WTC11 (cell line): Measurements from ENCODE around the gene NTN3. TPM values are rescaled to one million over a fixed set of nuclear protein-coding genes. Genes with fewer than 3 reads are reported as not detected.

Experiments used
- ATAC-seq: fragments of 200-7000 bp; cut with Tn5 transposase; 2 replicates; pipeline ENCODE4 v1.10.0; 2021; ENCODE audit warnings: mild to moderate bottlenecking, moderate library complexity
- CTCF ChIA-PET: fragments of 300-600 bp; sonication (Branson Sonifier 250); formaldehyde crosslinking; loops from one replicate; lab custom pipeline; 2021; ENCODE audit warnings: antibody characterized with exemption; lab: Charles Lee
- POLR2A ChIA-PET: fragments of 350-600 bp; sonication (Branson Sonifier 250); formaldehyde crosslinking; loops from one replicate; lab custom pipeline; 2021; ENCODE audit warnings: antibody characterized with exemption; lab: Charles Lee
- DNase-seq: peaks from one replicate; pipeline ENCODE4 v3.0.0; 2021; ENCODE audit warnings: low spot score
- H3K27ac Mint-ChIP-seq: 2 replicates; pipeline ENCODE4 v1.8.0; 2021; ENCODE audit warnings: mixed read lengths
- H3K27me3 Mint-ChIP-seq: 2 replicates; pipeline ENCODE4 v1.8.0; 2021; ENCODE audit warnings: low read depth, mild to moderate bottlenecking, moderate library complexity, mixed read lengths
- H3K36me3 Mint-ChIP-seq: 2 replicates; pipeline ENCODE4 v1.8.0; 2021; ENCODE audit warnings: mixed read lengths
- H3K4me1 Mint-ChIP-seq: 2 replicates; pipeline ENCODE4 v1.8.0; 2022; ENCODE audit warnings: mixed read lengths
- H3K4me3 Mint-ChIP-seq: 2 replicates; pipeline ENCODE4 v1.8.0; 2021; ENCODE audit warnings: mild to moderate bottlenecking, moderate library complexity, mixed read lengths
- H3K9me3 Mint-ChIP-seq: 2 replicates; pipeline ENCODE4 v1.8.0; 2021; ENCODE audit warnings: mixed read lengths
- CREB1 ChIP-seq: sonication (generic); formaldehyde crosslinking; IDR thresholded peaks from 2 replicates; pipeline ENCODE4 v1.8.0; 2023; ENCODE audit warnings: mild to moderate bottlenecking, missing genetic modification reagents
- ETV6 ChIP-seq: sonication (generic); formaldehyde crosslinking; IDR thresholded peaks from 2 replicates; pipeline ENCODE4 v1.8.1; 2022; ENCODE audit warnings: mild to moderate bottlenecking, missing genetic modification reagents
- GTF2I ChIP-seq: fragments of 250-450 bp; sonication (Bioruptor Pico); conservative IDR thresholded peaks from 2 replicates; pipeline ENCODE4 v1.4.0; 2021; ENCODE audit warnings: mild to moderate bottlenecking
- JUN ChIP-seq: sonication (generic); formaldehyde crosslinking; IDR thresholded peaks from 2 replicates; pipeline ENCODE4 v1.8.0; 2023; ENCODE audit warnings: mild to moderate bottlenecking, missing genetic modification reagents
- MXD4 ChIP-seq: fragments of 250-450 bp; sonication (Bioruptor Pico); IDR thresholded peaks from 2 replicates; pipeline ENCODE4 v1.8.0; 2021; ENCODE audit warnings: mild to moderate bottlenecking, moderate library complexity, borderline replicate concordance
- MYBL2 ChIP-seq: sonication (generic); formaldehyde crosslinking; IDR thresholded peaks from 2 replicates; pipeline ENCODE4 v1.8.1; 2023; ENCODE audit warnings: mild to moderate bottlenecking, moderate library complexity, missing genetic modification reagents
- NR3C1 ChIP-seq: sonication (generic); formaldehyde crosslinking; conservative IDR thresholded peaks from 2 replicates; pipeline ENCODE4 v1.8.1; 2023; ENCODE audit warnings: low read depth, mild to moderate bottlenecking, missing genetic modification reagents
- SMAD4 ChIP-seq: sonication (generic); formaldehyde crosslinking; IDR thresholded peaks from 2 replicates; pipeline ENCODE4 v1.8.0; 2022; ENCODE audit warnings: mild to moderate bottlenecking, missing genetic modification reagents
- TP53 ChIP-seq: sonication (generic); formaldehyde crosslinking; IDR thresholded peaks from 2 replicates; pipeline ENCODE4 v1.8.1; 2023; ENCODE audit warnings: mild to moderate bottlenecking, missing genetic modification reagents
- ZNF317 ChIP-seq: sonication (generic); formaldehyde crosslinking; IDR thresholded peaks from 2 replicates; pipeline ENCODE4 v1.8.1; 2023; ENCODE audit warnings: low read depth, mild to moderate bottlenecking, moderate library complexity, missing genetic modification reagents, borderline replicate concordance
- ZNF416 ChIP-seq: fragments of 250-450 bp; sonication (Bioruptor Pico); IDR thresholded peaks from 2 replicates; pipeline ENCODE4 v1.9.0; 2021; ENCODE audit warnings: mild to moderate bottlenecking, inconsistent platforms
- total RNA-seq: library from RNA; stranded (reverse); gene quantifications from 3 replicates; pipeline ENCODE4 v1.2.3, GENCODE V29; 2021
- TF ChIP-seq, protein P1 (sequence below): sonication (generic); formaldehyde crosslinking; conservative IDR thresholded peaks from 2 replicates; pipeline ENCODE4 v1.8.1; 2023; ENCODE audit warnings: mild to moderate bottlenecking, low read depth, missing genetic modification reagents, moderate library complexity
- TF ChIP-seq, protein P2 (sequence below): sonication (generic); formaldehyde crosslinking; IDR thresholded peaks from 2 replicates; pipeline ENCODE4 v1.8.1; 2023; ENCODE audit warnings: mild to moderate bottlenecking, missing genetic modification reagents
- TF ChIP-seq, protein P3 (sequence below): sonication (generic); formaldehyde crosslinking; IDR thresholded peaks from 2 replicates; pipeline ENCODE4 v1.8.0; 2022; ENCODE audit warnings: mild to moderate bottlenecking, missing genetic modification reagents
- TF ChIP-seq, protein P4 (sequence below): fragments of 250-450 bp; sonication (Bioruptor Pico); IDR thresholded peaks from 2 replicates; pipeline ENCODE4 v1.9.0; 2021; ENCODE audit warnings: mild to moderate bottlenecking
- TF ChIP-seq, protein P5 (sequence below): sonication (generic); formaldehyde crosslinking; IDR thresholded peaks from 2 replicates; pipeline ENCODE4 v1.8.1; 2023; ENCODE audit warnings: mild to moderate bottlenecking, missing genetic modification reagents, moderate library complexity
- TF ChIP-seq, protein P6 (sequence below): sonication (generic); formaldehyde crosslinking; IDR thresholded peaks from 2 replicates; pipeline ENCODE4 v1.8.1; 2022; ENCODE audit warnings: low read depth, mild to moderate bottlenecking, moderate library complexity, missing genetic modification reagents, borderline replicate concordance
- TF ChIP-seq, protein P7 (sequence below): fragments of 250-450 bp; sonication (Bioruptor Pico); IDR thresholded peaks from 2 replicates; pipeline ENCODE4 v1.9.0; 2021; ENCODE audit warnings: mild to moderate bottlenecking
- TF ChIP-seq, protein P8 (sequence below): sonication (generic); formaldehyde crosslinking; IDR thresholded peaks from 2 replicates; pipeline ENCODE4 v1.8.0; 2023; ENCODE audit warnings: missing genetic modification reagents

Gene NTN3
- total RNA-seq, 1 experiment from 2014 or later = 0.92 TPM

DNA sequence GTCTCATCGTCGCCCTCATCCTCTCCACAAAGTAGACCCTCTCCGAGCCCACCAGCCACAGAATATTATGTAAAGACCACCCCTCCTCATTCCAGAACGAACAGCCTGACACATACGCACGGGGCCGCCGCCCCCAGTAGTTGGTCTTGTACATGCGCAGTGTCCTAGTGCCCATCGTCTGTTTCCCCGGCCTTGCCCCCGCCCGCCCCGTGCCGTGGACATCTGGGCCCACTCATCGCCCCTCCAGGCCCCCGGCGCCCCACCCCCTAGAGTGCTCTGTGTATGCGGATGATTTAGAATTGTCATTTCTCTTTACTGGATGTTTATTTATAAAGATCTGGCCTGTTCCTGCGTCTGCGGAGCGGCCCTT is 48.6 kb downstream of the NTN3 start (continued):
- TF ChIP-seq, protein P1, sequence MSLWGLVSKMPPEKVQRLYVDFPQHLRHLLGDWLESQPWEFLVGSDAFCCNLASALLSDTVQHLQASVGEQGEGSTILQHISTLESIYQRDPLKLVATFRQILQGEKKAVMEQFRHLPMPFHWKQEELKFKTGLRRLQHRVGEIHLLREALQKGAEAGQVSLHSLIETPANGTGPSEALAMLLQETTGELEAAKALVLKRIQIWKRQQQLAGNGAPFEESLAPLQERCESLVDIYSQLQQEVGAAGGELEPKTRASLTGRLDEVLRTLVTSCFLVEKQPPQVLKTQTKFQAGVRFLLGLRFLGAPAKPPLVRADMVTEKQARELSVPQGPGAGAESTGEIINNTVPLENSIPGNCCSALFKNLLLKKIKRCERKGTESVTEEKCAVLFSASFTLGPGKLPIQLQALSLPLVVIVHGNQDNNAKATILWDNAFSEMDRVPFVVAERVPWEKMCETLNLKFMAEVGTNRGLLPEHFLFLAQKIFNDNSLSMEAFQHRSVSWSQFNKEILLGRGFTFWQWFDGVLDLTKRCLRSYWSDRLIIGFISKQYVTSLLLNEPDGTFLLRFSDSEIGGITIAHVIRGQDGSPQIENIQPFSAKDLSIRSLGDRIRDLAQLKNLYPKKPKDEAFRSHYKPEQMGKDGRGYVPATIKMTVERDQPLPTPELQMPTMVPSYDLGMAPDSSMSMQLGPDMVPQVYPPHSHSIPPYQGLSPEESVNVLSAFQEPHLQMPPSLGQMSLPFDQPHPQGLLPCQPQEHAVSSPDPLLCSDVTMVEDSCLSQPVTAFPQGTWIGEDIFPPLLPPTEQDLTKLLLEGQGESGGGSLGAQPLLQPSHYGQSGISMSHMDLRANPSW = no peak
- TF ChIP-seq JUN (CRISPR knock-in tag) (no peak), CREB1 (CRISPR knock-in tag) (no peak), TP53 (CRISPR knock-in tag) (no peak), NR3C1 (CRISPR knock-in tag) (no peak)
- TF ChIP-seq, protein P2, sequence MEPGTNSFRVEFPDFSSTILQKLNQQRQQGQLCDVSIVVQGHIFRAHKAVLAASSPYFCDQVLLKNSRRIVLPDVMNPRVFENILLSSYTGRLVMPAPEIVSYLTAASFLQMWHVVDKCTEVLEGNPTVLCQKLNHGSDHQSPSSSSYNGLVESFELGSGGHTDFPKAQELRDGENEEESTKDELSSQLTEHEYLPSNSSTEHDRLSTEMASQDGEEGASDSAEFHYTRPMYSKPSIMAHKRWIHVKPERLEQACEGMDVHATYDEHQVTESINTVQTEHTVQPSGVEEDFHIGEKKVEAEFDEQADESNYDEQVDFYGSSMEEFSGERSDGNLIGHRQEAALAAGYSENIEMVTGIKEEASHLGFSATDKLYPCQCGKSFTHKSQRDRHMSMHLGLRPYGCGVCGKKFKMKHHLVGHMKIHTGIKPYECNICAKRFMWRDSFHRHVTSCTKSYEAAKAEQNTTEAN (CRISPR knock-in tag) = no peak
- TF ChIP-seq, protein P3, sequence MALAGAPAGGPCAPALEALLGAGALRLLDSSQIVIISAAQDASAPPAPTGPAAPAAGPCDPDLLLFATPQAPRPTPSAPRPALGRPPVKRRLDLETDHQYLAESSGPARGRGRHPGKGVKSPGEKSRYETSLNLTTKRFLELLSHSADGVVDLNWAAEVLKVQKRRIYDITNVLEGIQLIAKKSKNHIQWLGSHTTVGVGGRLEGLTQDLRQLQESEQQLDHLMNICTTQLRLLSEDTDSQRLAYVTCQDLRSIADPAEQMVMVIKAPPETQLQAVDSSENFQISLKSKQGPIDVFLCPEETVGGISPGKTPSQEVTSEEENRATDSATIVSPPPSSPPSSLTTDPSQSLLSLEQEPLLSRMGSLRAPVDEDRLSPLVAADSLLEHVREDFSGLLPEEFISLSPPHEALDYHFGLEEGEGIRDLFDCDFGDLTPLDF (CRISPR knock-in tag) = no peak
- TF ChIP-seq, all 79 proteins: peak for 0

DNA sequence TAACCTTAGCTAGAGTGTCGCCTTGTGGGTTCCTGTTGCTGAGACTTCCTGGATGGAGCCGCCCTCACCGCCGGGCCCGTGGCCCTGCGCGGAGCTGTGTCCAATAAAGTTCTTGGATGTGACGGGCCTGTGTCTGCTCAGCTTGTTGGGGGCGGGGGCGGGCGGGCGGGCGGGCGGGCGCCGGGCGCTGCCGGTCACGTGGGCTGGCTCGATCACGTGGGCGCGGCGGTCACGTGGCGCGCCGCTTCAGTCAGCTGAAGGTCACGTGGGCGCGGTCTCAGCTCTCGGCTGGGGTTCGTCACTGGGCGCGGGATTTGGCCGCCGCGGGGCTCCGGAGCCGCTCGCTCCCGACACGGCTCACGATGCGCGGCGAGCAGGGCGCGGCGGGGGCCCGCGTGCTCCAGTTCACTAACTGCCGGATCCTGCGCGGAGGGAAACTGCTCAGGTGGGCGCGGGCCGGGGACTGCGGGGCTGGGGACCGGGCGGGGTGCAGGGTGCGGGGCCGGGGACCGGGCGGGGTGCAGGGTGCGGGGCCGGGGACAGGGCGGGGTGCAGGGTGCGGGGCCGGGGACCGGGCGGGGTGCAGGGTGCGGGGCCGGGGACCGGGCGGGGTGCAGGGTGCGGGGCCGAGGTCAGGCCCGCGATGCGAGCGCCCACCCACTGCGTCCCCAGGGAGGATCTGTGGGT is 49.1 kb downstream of the NTN3 start, which contains the start of gene AMDHD2:
Gene AMDHD2, plus strand, starts transcription at position 275 of the 687 bp plus-strand sequence. Its CDS starts 88 bp downstream, at position 363.
- ATAC-seq = peak; percentile 28
- Mint-ChIP-seq H3K4me1 (peaks cover 27% of the 10 kb centered on the region), H3K4me3 (peak within 1 kb of the TSS; percentile 75), H3K9me3 (no peaks in the 10 kb centered on the region), H3K27me3 (no peaks in the 10 kb centered on the region), H3K36me3 (peaks cover 8% of the 10 kb centered on the region), H3K27ac (peak within 1 kb of the TSS; percentile 97)
- peak; percentile 86 for DNase-seq
- ChIA-PET POLR2A (interaction anchor here (0.5 to 3.7 kb wide), 7 partner anchors 11 to 365 kb away, joined by 3 to 17 read pairs (median 4); partner anchors contain the start of genes CEMP1, TBC1D24, TEDC2 and TRAF7), CTCF (interaction anchor here (0.7 to 2.1 kb wide), 8 partner anchors 9 to 325 kb away, joined by 3 to 13 read pairs (median 4); partner anchors contain the start of gene CEMP1)
- peak; percentile 55; the same call in 1 of the 2 replicates for TF ChIP-seq ETV6
- peak; percentile 86; the same call in 1 of the 2 replicates for TF ChIP-seq MYBL2
- TF ChIP-seq, protein P4, sequence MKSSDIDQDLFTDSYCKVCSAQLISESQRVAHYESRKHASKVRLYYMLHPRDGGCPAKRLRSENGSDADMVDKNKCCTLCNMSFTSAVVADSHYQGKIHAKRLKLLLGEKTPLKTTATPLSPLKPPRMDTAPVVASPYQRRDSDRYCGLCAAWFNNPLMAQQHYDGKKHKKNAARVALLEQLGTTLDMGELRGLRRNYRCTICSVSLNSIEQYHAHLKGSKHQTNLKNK (CRISPR knock-in tag) = no peak
- TF ChIP-seq, protein P5, sequence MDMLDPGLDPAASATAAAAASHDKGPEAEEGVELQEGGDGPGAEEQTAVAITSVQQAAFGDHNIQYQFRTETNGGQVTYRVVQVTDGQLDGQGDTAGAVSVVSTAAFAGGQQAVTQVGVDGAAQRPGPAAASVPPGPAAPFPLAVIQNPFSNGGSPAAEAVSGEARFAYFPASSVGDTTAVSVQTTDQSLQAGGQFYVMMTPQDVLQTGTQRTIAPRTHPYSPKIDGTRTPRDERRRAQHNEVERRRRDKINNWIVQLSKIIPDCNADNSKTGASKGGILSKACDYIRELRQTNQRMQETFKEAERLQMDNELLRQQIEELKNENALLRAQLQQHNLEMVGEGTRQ (CRISPR knock-in tag) = peak; percentile 97
- TF ChIP-seq, protein P6, sequence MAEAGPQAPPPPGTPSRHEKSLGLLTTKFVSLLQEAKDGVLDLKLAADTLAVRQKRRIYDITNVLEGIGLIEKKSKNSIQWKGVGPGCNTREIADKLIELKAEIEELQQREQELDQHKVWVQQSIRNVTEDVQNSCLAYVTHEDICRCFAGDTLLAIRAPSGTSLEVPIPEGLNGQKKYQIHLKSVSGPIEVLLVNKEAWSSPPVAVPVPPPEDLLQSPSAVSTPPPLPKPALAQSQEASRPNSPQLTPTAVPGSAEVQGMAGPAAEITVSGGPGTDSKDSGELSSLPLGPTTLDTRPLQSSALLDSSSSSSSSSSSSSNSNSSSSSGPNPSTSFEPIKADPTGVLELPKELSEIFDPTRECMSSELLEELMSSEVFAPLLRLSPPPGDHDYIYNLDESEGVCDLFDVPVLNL (CRISPR knock-in tag) = peak; percentile 55; the same call in 1 of the 2 replicates
- no peak for TF ChIP-seq ZNF317 (CRISPR knock-in tag)
- TF ChIP-seq, protein P7, sequence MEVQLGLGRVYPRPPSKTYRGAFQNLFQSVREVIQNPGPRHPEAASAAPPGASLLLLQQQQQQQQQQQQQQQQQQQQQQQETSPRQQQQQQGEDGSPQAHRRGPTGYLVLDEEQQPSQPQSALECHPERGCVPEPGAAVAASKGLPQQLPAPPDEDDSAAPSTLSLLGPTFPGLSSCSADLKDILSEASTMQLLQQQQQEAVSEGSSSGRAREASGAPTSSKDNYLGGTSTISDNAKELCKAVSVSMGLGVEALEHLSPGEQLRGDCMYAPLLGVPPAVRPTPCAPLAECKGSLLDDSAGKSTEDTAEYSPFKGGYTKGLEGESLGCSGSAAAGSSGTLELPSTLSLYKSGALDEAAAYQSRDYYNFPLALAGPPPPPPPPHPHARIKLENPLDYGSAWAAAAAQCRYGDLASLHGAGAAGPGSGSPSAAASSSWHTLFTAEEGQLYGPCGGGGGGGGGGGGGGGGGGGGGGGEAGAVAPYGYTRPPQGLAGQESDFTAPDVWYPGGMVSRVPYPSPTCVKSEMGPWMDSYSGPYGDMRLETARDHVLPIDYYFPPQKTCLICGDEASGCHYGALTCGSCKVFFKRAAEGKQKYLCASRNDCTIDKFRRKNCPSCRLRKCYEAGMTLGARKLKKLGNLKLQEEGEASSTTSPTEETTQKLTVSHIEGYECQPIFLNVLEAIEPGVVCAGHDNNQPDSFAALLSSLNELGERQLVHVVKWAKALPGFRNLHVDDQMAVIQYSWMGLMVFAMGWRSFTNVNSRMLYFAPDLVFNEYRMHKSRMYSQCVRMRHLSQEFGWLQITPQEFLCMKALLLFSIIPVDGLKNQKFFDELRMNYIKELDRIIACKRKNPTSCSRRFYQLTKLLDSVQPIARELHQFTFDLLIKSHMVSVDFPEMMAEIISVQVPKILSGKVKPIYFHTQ (CRISPR knock-in tag) = no peak
- peak; percentile 95 for TF ChIP-seq ZNF416 (CRISPR knock-in tag)
- no peak for TF ChIP-seq MXD4 (CRISPR knock-in tag)
- no peak for TF ChIP-seq SMAD4 (CRISPR knock-in tag)
- no peak for TF ChIP-seq GTF2I
- TF ChIP-seq, protein P8, sequence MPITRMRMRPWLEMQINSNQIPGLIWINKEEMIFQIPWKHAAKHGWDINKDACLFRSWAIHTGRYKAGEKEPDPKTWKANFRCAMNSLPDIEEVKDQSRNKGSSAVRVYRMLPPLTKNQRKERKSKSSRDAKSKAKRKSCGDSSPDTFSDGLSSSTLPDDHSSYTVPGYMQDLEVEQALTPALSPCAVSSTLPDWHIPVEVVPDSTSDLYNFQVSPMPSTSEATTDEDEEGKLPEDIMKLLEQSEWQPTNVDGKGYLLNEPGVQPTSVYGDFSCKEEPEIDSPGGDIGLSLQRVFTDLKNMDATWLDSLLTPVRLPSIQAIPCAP (CRISPR knock-in tag) = peak; percentile 72; the same call in 1 of the 2 replicates
